CD4-positive, alpha-beta T cell treated with Interleukin-12 subunit alpha and Interleukin-12 subunit beta, for 1 hour (primary cell): ENCODE data around the gene CD34.

Experiments used
- DNase-seq: peaks from one replicate; pipeline ENCODE4 v3.0.0-alpha.2; 2020

The CD34 gene

DNA sequence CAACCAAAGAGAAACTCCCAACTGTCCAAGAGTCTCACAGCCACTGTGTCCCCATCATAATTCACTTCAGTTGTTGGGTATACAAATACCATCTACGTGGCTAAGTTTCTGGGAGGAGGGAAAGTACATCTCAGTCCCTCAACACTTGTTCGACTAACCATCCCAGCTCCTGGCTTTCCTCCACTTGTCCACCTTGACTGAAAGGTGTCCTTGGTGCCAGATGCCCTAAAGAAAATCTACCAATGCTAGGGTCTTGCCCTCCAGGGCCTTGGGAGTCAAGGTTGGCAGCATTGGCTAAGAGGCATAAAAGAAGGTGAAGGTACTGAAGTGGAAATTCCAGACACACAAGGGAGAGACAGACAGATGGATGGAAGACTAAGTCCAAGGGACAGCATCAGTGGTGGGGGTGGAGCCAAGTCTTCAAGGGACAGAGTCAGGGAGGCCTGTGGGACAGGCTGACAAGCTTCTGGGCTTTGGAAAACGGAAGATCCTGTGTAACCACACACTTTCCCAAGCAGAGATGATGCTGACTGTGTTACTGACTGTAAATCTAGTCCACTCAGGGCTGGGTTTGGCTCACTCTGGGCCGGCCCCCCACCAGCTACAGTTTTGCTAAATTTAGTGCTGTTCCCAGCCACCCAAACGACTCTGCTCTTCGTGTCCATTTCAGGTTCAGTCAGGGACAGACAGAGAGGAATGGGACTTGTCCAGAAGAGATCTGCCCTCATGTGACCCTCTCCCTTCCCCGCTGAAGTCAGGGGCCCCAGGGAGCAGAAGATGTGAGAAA, 60.1 kb downstream of the CD34 start:
- DNase-seq, result no peak

DNA sequence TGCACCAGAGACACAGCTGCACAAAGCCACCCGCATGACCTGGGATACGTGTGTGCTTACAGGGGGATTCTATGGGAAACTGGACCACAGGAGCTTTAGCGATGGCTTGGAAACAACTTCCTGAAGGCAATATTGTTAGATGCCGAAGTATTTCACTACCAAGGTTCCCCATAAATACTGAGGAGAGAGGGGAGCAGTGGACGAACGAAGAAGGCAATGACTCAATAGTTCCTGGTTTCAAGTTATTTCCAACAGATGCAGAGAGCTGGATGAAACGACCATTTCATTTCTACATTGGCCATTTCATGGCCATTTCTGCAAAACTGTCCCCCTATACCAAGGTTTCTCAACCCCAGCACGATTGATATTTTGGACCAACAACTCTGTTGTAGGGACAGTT, 61.3 kb downstream of the CD34 start:
- DNase-seq, result no peak

- no peak for DNase-seq
These were observed 61.9 kb downstream of the CD34 start for GRCh38 chr1:207849016-207849415.

- DNase-seq, result peak; percentile 36
These were observed 62.7 kb downstream of the CD34 start for GRCh38 chr1:207848234-207848633.

- no peak for DNase-seq
These were observed 63.8 kb downstream of the CD34 start for GRCh38 chr1:207847116-207847515.

DNA sequence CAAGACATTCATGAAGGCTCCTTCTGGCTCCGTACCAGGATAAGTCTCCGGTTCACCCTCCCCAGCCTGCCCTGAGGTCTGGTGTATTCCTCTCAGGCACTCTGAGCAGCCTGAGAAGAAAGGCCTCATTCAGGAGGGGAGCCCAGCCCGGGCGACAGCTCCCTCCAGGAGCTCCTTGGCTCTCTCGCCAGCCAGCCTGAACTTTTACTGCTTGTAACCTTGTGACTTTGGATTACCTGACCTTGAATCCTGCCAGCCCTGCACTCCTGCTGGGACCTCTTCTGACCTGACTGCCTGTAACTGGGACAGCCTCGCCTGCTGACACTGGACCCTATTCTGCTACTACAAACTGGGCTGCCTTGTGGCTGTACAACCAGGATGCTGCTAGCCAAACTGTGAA, 65.8 kb downstream of the CD34 start:
- DNase-seq, result no peak

DNA sequence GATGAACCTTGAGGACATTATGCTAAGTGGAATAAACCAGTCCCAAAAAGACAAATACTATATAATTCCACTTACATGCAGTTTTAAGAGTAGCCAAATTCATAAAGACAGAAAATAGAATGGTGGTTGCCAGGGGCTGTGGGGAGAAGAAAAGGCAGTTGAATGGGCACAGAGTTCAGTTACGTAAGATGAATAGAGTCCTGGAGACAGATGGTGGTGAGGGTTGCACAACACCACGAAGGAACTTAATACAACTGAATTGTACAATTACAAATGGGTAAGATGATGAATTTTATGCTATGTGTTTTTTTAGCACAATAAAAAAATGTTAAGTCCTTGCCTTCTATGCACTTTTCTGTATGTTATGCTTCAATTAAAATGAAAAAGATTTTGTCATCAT, 66.6 kb downstream of the CD34 start:
- no peak for DNase-seq

DNA sequence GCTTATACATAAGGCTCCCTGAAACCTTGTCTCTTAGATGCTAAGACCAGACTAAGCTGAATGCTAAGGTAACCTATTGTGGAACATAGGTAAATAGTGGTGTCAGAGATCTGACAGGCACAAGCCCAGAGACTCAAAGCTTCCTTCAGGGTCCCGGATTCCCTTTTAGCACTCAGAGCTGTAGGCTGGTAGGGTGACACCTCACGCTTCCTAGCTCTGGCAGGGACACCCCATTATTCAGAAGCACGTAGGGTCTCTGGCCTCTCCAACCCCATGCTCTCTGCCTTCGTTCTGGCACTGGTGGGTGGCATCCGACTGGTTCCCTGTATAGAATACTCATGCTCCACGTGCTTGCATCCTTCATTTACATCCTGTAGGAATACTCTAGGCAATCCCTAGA, 68.4 kb downstream of the CD34 start:
- DNase-seq, result no peak

GRCh38 chr1:207841901-207842300, 69.0 kb downstream of the CD34 start:
- no peak for DNase-seq

GRCh38 chr1:207841293-207841692, 69.6 kb downstream of the CD34 start:
- no peak for DNase-seq

- no peak for DNase-seq
These were observed 70.5 kb downstream of the CD34 start for GRCh38 chr1:207840380-207840779.

GRCh38 chr1:207839083-207839413, 71.9 kb downstream of the CD34 start:
- DNase-seq, result no peak

DNA sequence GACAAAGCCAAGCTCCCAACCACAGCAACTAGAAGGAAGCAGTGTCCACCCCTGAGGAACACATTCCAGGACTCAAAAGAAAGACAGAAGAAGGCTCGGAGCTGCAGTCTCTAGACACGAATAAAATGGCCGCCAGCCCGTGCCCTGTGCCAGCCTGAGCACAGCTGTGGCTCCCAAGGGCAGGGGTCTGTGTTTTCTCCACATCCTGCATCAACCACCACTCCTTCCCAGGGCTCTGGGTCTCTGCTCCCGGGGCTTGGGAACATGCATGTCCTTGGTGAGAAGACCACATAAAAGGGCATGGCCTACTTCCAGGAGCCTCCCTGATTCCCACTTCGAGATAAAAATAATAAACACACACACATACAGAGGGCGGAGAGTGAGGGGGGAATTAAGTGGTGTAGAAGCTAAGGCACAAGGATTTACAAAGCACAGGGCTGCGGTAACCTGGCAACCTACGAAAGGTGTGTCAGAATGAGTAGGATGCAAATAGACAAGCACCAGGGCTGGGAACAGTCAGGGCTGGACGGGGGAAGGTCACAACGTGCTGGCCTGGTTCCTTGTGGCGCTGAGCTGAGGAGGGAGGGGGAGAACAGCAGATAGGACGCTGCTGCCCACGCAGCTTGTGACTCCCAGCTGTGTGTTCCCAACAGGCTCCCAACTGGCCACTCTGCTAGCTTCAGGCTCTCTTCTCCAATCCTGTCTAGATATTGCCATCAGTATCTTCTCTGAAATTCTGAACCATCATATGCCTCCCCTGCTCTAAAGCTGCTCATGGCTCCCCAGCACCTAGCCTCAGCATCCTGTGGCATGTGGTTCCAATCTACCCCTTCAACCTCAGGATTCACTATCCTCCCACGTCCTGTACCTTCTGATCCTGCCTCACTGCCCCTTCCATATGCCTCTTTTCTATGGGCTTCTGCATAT, 72.5 kb downstream of the CD34 start:
- DNase-seq, result no peak

- DNase-seq, result no peak
These were observed 73.3 kb downstream of the CD34 start for GRCh38 chr1:207837673-207838072.

GRCh38 chr1:207836591-207837347, 74.2 kb downstream of the CD34 start:
- DNase-seq, result no peak

- no peak for DNase-seq
These were observed 75.0 kb downstream of the CD34 start for GRCh38 chr1:207835958-207836357.

- DNase-seq, result no peak
These were observed 76.8 kb downstream of the CD34 start for GRCh38 chr1:207833956-207834660.

DNA sequence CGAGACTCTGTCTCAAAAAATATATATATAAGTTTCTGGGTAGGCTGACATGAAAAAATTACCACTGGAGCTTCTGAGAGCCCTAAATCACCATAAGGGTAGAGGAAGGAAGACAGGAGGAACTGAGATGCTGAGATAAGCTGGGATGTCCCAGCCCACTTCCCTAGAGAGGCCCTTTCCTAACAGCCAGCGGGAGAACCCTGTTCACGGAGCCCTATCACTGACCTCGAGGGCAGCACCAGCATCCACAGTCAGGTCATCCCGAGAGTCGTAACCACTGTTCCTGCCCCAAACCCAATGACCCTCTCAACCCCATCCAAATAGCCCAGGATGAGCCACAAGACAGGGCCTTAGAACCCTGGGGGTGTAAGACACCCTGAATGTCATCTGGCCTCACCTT, 77.5 kb downstream of the CD34 start:
- DNase-seq, result no peak

GRCh38 chr1:207832796-207833195, 78.1 kb downstream of the CD34 start:
- DNase-seq, result no peak

DNA sequence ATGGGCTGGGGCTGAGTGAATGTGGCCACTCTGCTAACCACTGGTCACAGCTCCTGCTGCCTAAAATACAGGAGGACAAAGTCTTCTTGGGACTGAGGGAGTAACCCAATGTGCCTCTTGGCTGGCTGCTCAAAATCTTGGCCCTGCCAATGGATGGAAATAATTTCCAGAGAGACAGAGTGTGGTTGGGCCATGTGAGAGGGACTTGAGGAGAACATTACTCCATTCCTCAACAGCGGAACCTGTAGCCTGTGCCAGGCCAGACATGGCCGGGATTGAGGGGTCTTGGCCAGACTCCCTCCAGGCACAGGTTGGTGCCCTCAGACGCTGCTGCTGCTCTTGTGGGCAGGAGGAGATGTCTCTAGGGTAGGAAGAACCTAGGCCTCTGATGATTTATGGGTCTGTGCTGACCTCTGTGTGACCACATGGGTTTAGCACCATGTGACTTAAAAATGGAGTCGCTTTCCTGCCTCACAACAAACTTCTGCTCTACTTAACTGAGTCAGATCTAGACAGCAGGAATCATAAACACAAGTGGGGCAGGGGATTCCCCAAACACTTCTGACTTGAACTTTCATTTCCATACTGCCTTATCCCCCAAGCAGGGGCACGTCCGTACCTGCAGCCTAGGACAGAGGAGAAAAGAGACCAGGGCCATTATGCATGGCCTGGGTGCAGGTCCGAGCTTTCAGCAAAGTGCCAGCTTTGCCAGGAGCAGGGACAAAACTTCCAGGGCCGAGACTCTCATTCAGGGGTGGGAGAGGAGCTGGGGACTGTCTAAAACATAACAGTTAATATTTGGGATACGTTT, 79.2 kb downstream of the CD34 start:
- peak; percentile 61 for DNase-seq
